Fibroblast of pulmonary artery (primary cell): ENCODE measurements around the gene MYO10.

Experiments used
- DNase-seq: peaks from one replicate; pipeline ENCODE4 v3.0.0-alpha.2; 2010; ENCODE audit warnings: low read depth
- H3K4me3 ChIP-seq: replicated peaks from 2 replicates; pipeline ENCODE4 v1.5.1; 2011; ENCODE audit warnings: low read depth, mild to moderate bottlenecking, control low read depth, low read length, moderate library complexity
- CTCF ChIP-seq: IDR thresholded peaks from 2 replicates; pipeline ENCODE4 v1.5.1; 2011; ENCODE audit warnings: mild to moderate bottlenecking, control low read depth, low read length, inconsistent platforms; ENCODE audit errors: missing control alignments

The MYO10 gene

GRCh38 chr5:16884595-16884994 lies 51.5 kb downstream of the MYO10 start:
- no peak for DNase-seq
- TF ChIP-seq CTCF, result no peak
- H3K4me3 ChIP-seq, result no peak overlapping the region

DNA sequence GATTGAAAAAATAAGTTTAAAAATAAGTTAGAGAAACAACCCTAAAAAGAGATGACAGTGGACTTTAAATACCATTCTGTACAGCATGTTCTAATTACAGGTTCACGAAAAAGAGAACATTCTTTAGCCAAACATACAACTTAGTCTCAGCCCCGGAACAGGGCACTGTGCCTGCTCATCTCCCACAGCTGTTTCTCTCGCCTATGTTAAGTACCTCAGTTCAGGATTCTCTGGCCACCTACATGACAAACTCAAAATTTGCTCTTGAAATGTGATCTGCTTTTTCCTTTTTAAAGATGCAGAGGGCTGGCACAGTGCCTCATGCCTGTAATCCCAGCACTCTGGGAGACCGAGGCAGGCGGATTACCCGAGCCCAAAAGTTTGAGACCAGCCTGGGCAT lies 52.3 kb downstream of the MYO10 start:
- no peak for DNase-seq
- no peak overlapping the region for H3K4me3 ChIP-seq
- TF ChIP-seq CTCF, result no peak

DNA sequence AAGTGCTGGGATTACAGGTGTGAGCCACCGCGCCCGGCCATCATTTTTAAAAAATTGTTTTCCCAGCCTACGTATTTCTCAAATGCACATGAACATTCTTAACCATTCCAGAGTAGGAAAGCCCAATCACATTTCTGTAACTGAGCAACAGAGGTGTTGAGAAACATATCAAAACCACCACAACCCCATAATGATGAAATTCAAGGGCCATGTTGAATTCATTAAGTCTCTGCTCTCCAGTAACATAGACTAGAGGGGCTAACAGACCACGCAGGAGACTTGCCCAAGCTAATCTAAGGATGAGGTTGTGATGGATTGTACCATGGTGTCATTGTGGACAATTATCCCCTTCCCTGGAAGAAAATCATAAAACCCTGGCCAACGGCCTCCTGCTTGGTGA lies 52.9 kb downstream of the MYO10 start:
- H3K4me3 ChIP-seq, result no peak overlapping the region
- no peak for TF ChIP-seq CTCF
- no peak for DNase-seq

GRCh38 chr5:16881251-16881650 lies 54.8 kb downstream of the MYO10 start:
- TF ChIP-seq CTCF, result no peak
- no peak overlapping the region for H3K4me3 ChIP-seq

GRCh38 chr5:16880547-16880946 lies 55.5 kb downstream of the MYO10 start:
- no peak for DNase-seq
- H3K4me3 ChIP-seq, result no peak overlapping the region
- TF ChIP-seq CTCF, result no peak

More at GRCh38 chr5:16881251-16881650, 54.8 kb downstream of the MYO10 start:
- DNase-seq, result no peak

- DNase-seq, result no peak
- H3K4me3 ChIP-seq, result no peak overlapping the region
- no peak for TF ChIP-seq CTCF
Observed at GRCh38 chr5:16879650-16880049, 56.4 kb downstream of the MYO10 start.

GRCh38 chr5:16879191-16879590 lies 56.9 kb downstream of the MYO10 start:
- no peak for DNase-seq
- TF ChIP-seq CTCF, result no peak
- H3K4me3 ChIP-seq, result no peak overlapping the region
